SK-N-SH (cell line): Measurements from ENCODE around the gene C1QTNF8. TPM values are rescaled to one million over a fixed set of nuclear protein-coding genes. Genes with fewer than 3 reads are reported as not detected.

ENCODE experiments used
- CTCF ChIA-PET: fragments of 300-600, 350-600 bp; formaldehyde crosslinking; extraction: SDS; loops from one replicate; lab custom pipeline; 2021; lab: Yijun Ruan, JAX
- POLR2A ChIA-PET: fragments of 350-600 bp; sonication (Branson Sonifier 250); formaldehyde crosslinking; extraction: SDS; loops from one replicate; lab custom pipeline; 2020; ENCODE audit warnings: antibody characterized with exemption, inconsistent platforms; lab: Yijun Ruan, JAX
- DNase-seq: peaks from one replicate; pipeline ENCODE4 v3.0.0; 2012
- H2AFZ ChIP-seq: fragments of 200-600 bp; sonication (generic); 2 replicates; pipeline ENCODE4 v1.8.1; 2016; ENCODE audit warnings: antibody characterized with exemption, mild to moderate bottlenecking, low read depth
- H3F3A ChIP-seq: fragments of 200-600 bp; sonication (generic); replicated peaks from 2 replicates; pipeline ENCODE3; 2016; ENCODE audit warnings: antibody characterized with exemption, mild to moderate bottlenecking; ENCODE audit not compliant: insufficient read depth
- H3K27ac ChIP-seq, 2 experiments: fragments of 200-500 bp in 1 of 2; fragments of 200-600 bp in 1 of 2; sonication (Bioruptor generic) in 1 of 2; sonication (generic), shearing (Covaris generic) in 1 of 2; 2 replicates each; pipeline versions ENCODE4 v1.5.1 to v1.6.1; 2014 to 2016; ENCODE audit warnings: low read depth in 2 of 2, inconsistent platforms in 1 of 2, low read length in 1 of 2, mild to moderate bottlenecking in 1 of 2, mixed read lengths in 1 of 2
- H3K27me3 ChIP-seq: fragments of 200-600 bp; sonication (generic), shearing (Covaris generic); 2 replicates; pipeline ENCODE4 v1.6.1; 2016; ENCODE audit warnings: mixed run types; ENCODE audit not compliant: insufficient read depth
- H3K36me3 ChIP-seq, 2 experiments: fragments of 200-500 bp in 1 of 2; fragments of 200-600 bp in 1 of 2; sonication (Bioruptor generic) in 1 of 2; sonication (generic) in 1 of 2; replicated peaks in 1 of 2; 2 replicates each; pipeline versions ENCODE3 to v1.5.1; 2014 to 2016; ENCODE audit warnings: low read length in 1 of 2, mild to moderate bottlenecking in 1 of 2; ENCODE audit not compliant: insufficient read depth in 2 of 2, control insufficient read depth in 1 of 2
- H3K4me1 ChIP-seq, 2 experiments: fragments of 200-500 bp in 1 of 2; fragments of 200-600 bp in 1 of 2; sonication (Bioruptor generic) in 1 of 2; sonication (generic), shearing (Covaris generic) in 1 of 2; 2 replicates each; pipeline versions ENCODE4 v1.5.1 to v1.6.1; 2014 to 2016; ENCODE audit warnings: low read depth in 1 of 2, low read length in 1 of 2, mixed run types in 1 of 2; ENCODE audit not compliant: insufficient read depth in 2 of 2, control insufficient read depth in 1 of 2
- H3K4me2 ChIP-seq: fragments of 200-600 bp; sonication (generic), shearing (Covaris generic); 2 replicates; pipeline ENCODE4 v1.6.1; 2017; ENCODE audit warnings: mixed run types
- H3K4me3 ChIP-seq, 2 experiments: fragments of 200-500 bp in 1 of 2; fragments of 200-600 bp in 1 of 2; sonication (Bioruptor generic) in 1 of 2; sonication (generic), shearing (Covaris generic) in 1 of 2; 2 replicates each; pipeline versions ENCODE4 v1.5.1 to v1.8.1; 2014 to 2016; ENCODE audit warnings: low read depth in 2 of 2, inconsistent platforms in 1 of 2, low read length in 1 of 2, mild to moderate bottlenecking in 1 of 2, mixed read lengths in 1 of 2, moderate library complexity in 1 of 2
- H3K79me2 ChIP-seq: fragments of 200-600 bp; sonication (generic); 2 replicates; pipeline ENCODE4 v1.8.1; 2017; ENCODE audit warnings: mild to moderate bottlenecking; ENCODE audit not compliant: insufficient read depth
- H3K9ac ChIP-seq: fragments of 200-600 bp; sonication (generic); 2 replicates; pipeline ENCODE4 v1.6.1; 2017; ENCODE audit warnings: mixed run types
- H3K9me2 ChIP-seq: fragments of 200-600 bp; sonication (generic); 2 replicates; pipeline ENCODE4 v1.6.1; 2017; ENCODE audit warnings: mixed run types
- H3K9me3 ChIP-seq: fragments of 200-600 bp; sonication (generic); 2 replicates; pipeline ENCODE4 v1.6.1; 2017; ENCODE audit warnings: mixed run types, mild to moderate bottlenecking, moderate library complexity
- H4K20me1 ChIP-seq: fragments of 200-600 bp; sonication (generic); 2 replicates; pipeline ENCODE4 v1.6.1; 2017; ENCODE audit warnings: mild to moderate bottlenecking, mixed run types; ENCODE audit not compliant: insufficient read depth
- CHD2 ChIP-seq: fragments of 150-350 bp; IDR thresholded peaks from 2 replicates; pipeline ENCODE4 v1.6.1; 2018; ENCODE audit warnings: low read length; ENCODE audit not compliant: partially characterized antibody
- ELF1 ChIP-seq: IDR thresholded peaks from 2 replicates; pipeline ENCODE4 v1.4.0; 2012
- FOSL2 ChIP-seq: IDR thresholded peaks from 2 replicates; pipeline ENCODE4 v1.4.0; 2012; ENCODE audit warnings: low read depth, mild to moderate bottlenecking, moderate library complexity, borderline replicate concordance
- FOXJ3 ChIP-seq: sonication (generic); formaldehyde crosslinking; IDR thresholded peaks from 2 replicates; pipeline ENCODE4 v1.5.1; 2020; ENCODE audit warnings: mild to moderate bottlenecking, missing genetic modification reagents
- FOXM1 ChIP-seq: IDR thresholded peaks from 2 replicates; pipeline ENCODE4 v1.4.0; 2012; ENCODE audit warnings: low read depth, mild to moderate bottlenecking
- JUND ChIP-seq: IDR thresholded peaks from 2 replicates; pipeline ENCODE4 v1.4.0; 2012
- MEF2A ChIP-seq: IDR thresholded peaks from 2 replicates; pipeline ENCODE4 v1.4.0; 2012; ENCODE audit warnings: low read depth, borderline replicate concordance
- MXI1 ChIP-seq: IDR thresholded peaks from 2 replicates; pipeline ENCODE4 v1.6.1; 2012; ENCODE audit warnings: mild to moderate bottlenecking, low read depth, low read length, improper control_type of control experiment
- NFIC ChIP-seq: IDR thresholded peaks from 2 replicates; pipeline ENCODE4 v1.4.0; 2012; ENCODE audit warnings: borderline replicate concordance
- POLR2AphosphoS5 ChIP-seq: IDR thresholded peaks from 2 replicates; pipeline ENCODE4 v1.6.1; 2012; ENCODE audit warnings: low read depth, low read length
- SMC3 ChIP-seq: IDR thresholded peaks from 2 replicates; pipeline ENCODE4 v1.6.1; 2012; ENCODE audit warnings: low read depth, low read length, improper control_type of control experiment
- TAF1 ChIP-seq: IDR thresholded peaks from 2 replicates; pipeline ENCODE4 v1.6.1; 2012; ENCODE audit warnings: low read depth, mild to moderate bottlenecking, low read length, moderate library complexity, borderline replicate concordance
- TCF12 ChIP-seq: IDR thresholded peaks from 2 replicates; pipeline ENCODE4 v1.4.0; 2012
- YY1 ChIP-seq: IDR thresholded peaks from 2 replicates; pipeline ENCODE4 v1.4.0; 2012; ENCODE audit warnings: low read depth, mild to moderate bottlenecking
- WGBS: methylation state at CpG from one replicate; pipeline ENCODE4 v1.1.6; 2017; ENCODE audit warnings: low lambda C conversion rate; 5-methylcytosine and 5-hydroxymethylcytosine counted together
- polyA plus RNA-seq, 3 experiments: library from polyadenylated mRNA; depleted of rRNA; stranded (reverse); fragments of >200 nt; gene quantifications; 2 replicates each; pipeline ENCODE4 v1.2.3, GENCODE V29; 2012
- TF ChIP-seq, protein P1 (sequence below): IDR thresholded peaks from 2 replicates; pipeline ENCODE4 v1.4.0; 2012; ENCODE audit warnings: low read depth, borderline replicate concordance
- TF ChIP-seq, protein P2 (sequence below): fragments of 150-350 bp; IDR thresholded peaks from 2 replicates; pipeline ENCODE4 v1.6.1; 2017; ENCODE audit warnings: antibody characterized with exemption, low read length, low read depth, borderline replicate concordance
- TF ChIP-seq, protein P3 (sequence below): IDR thresholded peaks from 2 replicates; pipeline ENCODE4 v1.4.0; 2012; ENCODE audit warnings: low read depth, borderline replicate concordance
- TF ChIP-seq, protein P4 (sequence below): IDR thresholded peaks from 2 replicates; pipeline ENCODE4 v1.4.0; 2012; ENCODE audit warnings: low read depth
- TF ChIP-seq, protein P5 (sequence below): fragments of 200-600 bp; sonication (generic); IDR thresholded peaks from 2 replicates; pipeline ENCODE4 v1.6.1; 2017; ENCODE audit warnings: antibody characterized with exemption, mild to moderate bottlenecking, moderate library complexity

Gene C1QTNF8
- polyA plus RNA-seq, 1 of the 3 experiments (the other 2 are of a cell fraction), result not detected

DNA sequence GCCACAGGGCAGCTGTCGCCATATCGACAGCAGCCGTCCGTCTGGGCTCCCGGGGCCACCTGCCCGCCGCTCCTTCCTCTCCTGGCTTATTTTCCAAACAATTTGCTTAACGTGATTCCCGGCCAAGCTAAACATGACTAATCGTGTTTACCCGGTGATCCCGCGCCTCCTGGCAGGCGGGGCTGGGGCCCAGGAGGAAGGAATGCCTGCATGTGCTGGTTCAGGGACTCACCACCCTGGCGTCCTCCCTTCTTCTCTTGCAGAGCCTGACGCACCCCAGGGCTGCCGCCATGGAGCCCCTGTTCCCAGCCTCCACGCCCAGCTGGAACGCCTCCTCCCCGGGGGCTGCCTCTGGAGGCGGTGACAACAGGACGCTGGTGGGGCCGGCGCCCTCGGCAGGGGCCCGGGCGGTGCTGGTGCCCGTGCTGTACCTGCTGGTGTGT lies 17.4 kb downstream of the C1QTNF8 start:
- no peaks in the 10 kb centered on the region for H3K4me1 ChIP-seq
- peaks cover 4% of the 10 kb centered on the region for H3F3A ChIP-seq
- no peaks in the 10 kb centered on the region for H3K9me3 ChIP-seq
- CTCF ChIA-PET, result interaction anchor here (0.7 to 1.5 kb wide), 3 partner anchors 24 to 115 kb away, joined by 3 to 4 read pairs (median 3); no protein-coding TSS in a partner anchor
- peaks cover 83% of the 10 kb centered on the region for H3K27me3 ChIP-seq
- no peak overlapping the region for H3K9ac ChIP-seq
- no peak for DNase-seq
- peaks cover 8% of the 10 kb centered on the region; the same call in 1 of the 2 replicates for H4K20me1 ChIP-seq
- H3K4me2 ChIP-seq, result peak overlapping the region; percentile 19; the same call in 1 of the 2 replicates
- WGBS, result no CpG with 5 or more reads among the region's 28 CpGs
- H3K27ac ChIP-seq, result no peak overlapping the region
- H3K9me2 ChIP-seq, result no peaks in the 10 kb centered on the region
- POLR2A ChIA-PET, result no interaction called here
- no peak overlapping the region for H3K4me3 ChIP-seq
- TF ChIP-seq JUND (peak; percentile 34; the same call in 1 of the 2 replicates), FOSL2 (peak; percentile 47), TCF12 (peak; percentile 48), NFIC (peak; percentile 65), FOXM1 (no peak)
- TF ChIP-seq, protein P1, sequence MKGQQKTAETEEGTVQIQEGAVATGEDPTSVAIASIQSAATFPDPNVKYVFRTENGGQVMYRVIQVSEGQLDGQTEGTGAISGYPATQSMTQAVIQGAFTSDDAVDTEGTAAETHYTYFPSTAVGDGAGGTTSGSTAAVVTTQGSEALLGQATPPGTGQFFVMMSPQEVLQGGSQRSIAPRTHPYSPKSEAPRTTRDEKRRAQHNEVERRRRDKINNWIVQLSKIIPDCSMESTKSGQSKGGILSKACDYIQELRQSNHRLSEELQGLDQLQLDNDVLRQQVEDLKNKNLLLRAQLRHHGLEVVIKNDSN, result no peak
- TF ChIP-seq, all 33 proteins: peak for 4
- Histone ChIP-seq H2AFZ (no peak overlapping the region), H3K79me2 (no peaks in the 10 kb centered on the region), H3K36me3 (no peaks in the 10 kb centered on the region)

DNA sequence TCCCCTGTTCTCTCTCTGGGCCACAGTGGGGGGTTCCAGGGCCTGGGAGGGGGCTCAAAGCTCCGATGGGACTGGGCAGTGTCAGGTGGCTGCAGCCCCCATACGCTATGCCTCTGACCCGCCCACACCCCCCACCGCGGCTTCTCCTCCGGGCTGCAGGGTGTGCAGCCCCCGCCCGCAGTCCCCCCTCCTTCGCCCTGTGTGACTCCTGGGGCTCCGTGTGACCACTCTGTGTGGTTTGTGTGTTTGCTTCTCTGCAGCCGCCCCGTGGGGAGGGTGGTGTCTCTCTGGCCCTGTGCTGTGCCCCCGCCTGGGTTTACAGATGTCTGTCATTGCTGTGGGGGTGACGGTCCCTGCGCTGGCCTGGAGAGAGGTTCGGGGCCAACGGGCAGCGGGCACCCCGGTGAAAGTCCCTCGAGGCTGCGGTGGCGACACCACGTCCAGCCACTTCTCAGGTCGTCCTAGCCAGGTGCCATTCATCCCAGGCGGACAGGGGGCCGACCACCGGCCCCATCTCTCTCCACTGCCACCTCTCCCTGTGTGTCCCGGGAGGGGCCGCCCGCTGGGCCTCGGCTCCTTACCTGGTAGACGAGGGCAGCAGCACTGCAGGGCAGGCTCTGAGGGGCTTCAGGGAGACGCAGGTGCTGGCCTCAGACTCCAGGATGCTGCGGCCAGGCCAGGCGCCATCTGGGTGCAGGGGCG lies 18.0 kb downstream of the C1QTNF8 start:
- ChIA-PET POLR2A (no interaction called here), CTCF (interaction anchor here (0.7 to 1.5 kb wide), 3 partner anchors 23 to 116 kb away, joined by 3 to 4 read pairs (median 3); no protein-coding TSS in a partner anchor)
- Histone ChIP-seq H3K36me3 (no peaks in the 10 kb centered on the region), H3K27me3 (peaks cover 89% of the 10 kb centered on the region), H3K4me1 (no peaks in the 10 kb centered on the region), H3K9me3 (no peaks in the 10 kb centered on the region), H3K79me2 (no peaks in the 10 kb centered on the region), H3F3A (peaks cover 4% of the 10 kb centered on the region)
- no peak for DNase-seq
- TF ChIP-seq ELF1 (no peak), POLR2AphosphoS5 (no peak), SMC3 (no peak), NFIC (no peak), CHD2 (no peak), FOSL2 (no peak), MXI1 (no peak), TAF1 (no peak), YY1 (no peak), MEF2A (no peak), FOXJ3 (no peak)
- TF ChIP-seq, protein P2, sequence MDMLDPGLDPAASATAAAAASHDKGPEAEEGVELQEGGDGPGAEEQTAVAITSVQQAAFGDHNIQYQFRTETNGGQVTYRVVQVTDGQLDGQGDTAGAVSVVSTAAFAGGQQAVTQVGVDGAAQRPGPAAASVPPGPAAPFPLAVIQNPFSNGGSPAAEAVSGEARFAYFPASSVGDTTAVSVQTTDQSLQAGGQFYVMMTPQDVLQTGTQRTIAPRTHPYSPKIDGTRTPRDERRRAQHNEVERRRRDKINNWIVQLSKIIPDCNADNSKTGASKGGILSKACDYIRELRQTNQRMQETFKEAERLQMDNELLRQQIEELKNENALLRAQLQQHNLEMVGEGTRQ, result no peak
- TF ChIP-seq, protein P3, sequence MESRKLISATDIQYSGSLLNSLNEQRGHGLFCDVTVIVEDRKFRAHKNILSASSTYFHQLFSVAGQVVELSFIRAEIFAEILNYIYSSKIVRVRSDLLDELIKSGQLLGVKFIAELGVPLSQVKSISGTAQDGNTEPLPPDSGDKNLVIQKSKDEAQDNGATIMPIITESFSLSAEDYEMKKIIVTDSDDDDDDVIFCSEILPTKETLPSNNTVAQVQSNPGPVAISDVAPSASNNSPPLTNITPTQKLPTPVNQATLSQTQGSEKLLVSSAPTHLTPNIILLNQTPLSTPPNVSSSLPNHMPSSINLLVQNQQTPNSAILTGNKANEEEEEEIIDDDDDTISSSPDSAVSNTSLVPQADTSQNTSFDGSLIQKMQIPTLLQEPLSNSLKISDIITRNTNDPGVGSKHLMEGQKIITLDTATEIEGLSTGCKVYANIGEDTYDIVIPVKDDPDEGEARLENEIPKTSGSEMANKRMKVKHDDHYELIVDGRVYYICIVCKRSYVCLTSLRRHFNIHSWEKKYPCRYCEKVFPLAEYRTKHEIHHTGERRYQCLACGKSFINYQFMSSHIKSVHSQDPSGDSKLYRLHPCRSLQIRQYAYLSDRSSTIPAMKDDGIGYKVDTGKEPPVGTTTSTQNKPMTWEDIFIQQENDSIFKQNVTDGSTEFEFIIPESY, result no peak
- TF ChIP-seq, protein P4, sequence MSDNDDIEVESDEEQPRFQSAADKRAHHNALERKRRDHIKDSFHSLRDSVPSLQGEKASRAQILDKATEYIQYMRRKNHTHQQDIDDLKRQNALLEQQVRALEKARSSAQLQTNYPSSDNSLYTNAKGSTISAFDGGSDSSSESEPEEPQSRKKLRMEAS, result no peak
- TF ChIP-seq, protein P5, sequence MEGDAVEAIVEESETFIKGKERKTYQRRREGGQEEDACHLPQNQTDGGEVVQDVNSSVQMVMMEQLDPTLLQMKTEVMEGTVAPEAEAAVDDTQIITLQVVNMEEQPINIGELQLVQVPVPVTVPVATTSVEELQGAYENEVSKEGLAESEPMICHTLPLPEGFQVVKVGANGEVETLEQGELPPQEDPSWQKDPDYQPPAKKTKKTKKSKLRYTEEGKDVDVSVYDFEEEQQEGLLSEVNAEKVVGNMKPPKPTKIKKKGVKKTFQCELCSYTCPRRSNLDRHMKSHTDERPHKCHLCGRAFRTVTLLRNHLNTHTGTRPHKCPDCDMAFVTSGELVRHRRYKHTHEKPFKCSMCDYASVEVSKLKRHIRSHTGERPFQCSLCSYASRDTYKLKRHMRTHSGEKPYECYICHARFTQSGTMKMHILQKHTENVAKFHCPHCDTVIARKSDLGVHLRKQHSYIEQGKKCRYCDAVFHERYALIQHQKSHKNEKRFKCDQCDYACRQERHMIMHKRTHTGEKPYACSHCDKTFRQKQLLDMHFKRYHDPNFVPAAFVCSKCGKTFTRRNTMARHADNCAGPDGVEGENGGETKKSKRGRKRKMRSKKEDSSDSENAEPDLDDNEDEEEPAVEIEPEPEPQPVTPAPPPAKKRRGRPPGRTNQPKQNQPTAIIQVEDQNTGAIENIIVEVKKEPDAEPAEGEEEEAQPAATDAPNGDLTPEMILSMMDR, result no peak
- TF ChIP-seq, all 33 proteins: peak for 0
- 12% methylated on average over 14 of the region's 36 CpGs for WGBS
- Histone ChIP-seq H3K27ac (no peak overlapping the region), H2AFZ (no peak overlapping the region), H3K4me3 (no peak overlapping the region), H3K9me2 (no peaks in the 10 kb centered on the region), H3K9ac (no peak overlapping the region), H4K20me1 (peaks cover 8% of the 10 kb centered on the region; the same call in 1 of the 2 replicates), H3K4me2 (0 out of 2 replicates have a peak overlapping the region, but pooled peaks have one; percentile 19)
